GM12878 (cell line): ENCODE data around the gene ROBO1. TPM values are rescaled to one million over a fixed set of nuclear protein-coding genes. Genes with fewer than 3 reads are reported as not detected.

Experiments used
- CHD1 ChIP-seq: IDR thresholded peaks from 2 replicates; pipeline ENCODE4 v1.6.1; 2012; ENCODE audit warnings: low read depth, low read length, improper control_type of control experiment
- MEF2A ChIP-seq: IDR thresholded peaks from 2 replicates; pipeline ENCODE4 v1.6.1; 2011; ENCODE audit warnings: low read depth, mild to moderate bottlenecking, low read length, moderate library complexity; ENCODE audit not compliant: insufficient read depth
- NFXL1 ChIP-seq: fragments of 450-650 bp; IDR thresholded peaks from 2 replicates; pipeline ENCODE4 v1.6.1; 2017; ENCODE audit warnings: antibody characterized with exemption, mild to moderate bottlenecking, borderline replicate concordance
- NRF1 ChIP-seq: conservative IDR thresholded peaks from 2 replicates; pipeline ENCODE4 v1.6.1; 2011; ENCODE audit warnings: mild to moderate bottlenecking, low read depth, low read length, improper control_type of control experiment
- RAD21 ChIP-seq: IDR thresholded peaks from 2 replicates; pipeline ENCODE4 v1.6.1; 2011; ENCODE audit warnings: mild to moderate bottlenecking, low read depth, low read length, moderate library complexity; ENCODE audit not compliant: insufficient read depth
- STAT1 ChIP-seq: fragments of 450-650 bp; conservative IDR thresholded peaks from 2 replicates; pipeline ENCODE4 v1.6.1; 2014; ENCODE audit warnings: antibody characterized with exemption, mild to moderate bottlenecking
- ZNF24 ChIP-seq: fragments of 450-650 bp; IDR thresholded peaks from 2 replicates; pipeline ENCODE4 v1.6.1; 2017; ENCODE audit warnings: antibody characterized with exemption, mild to moderate bottlenecking
- polyA plus RNA-seq, 11 experiments: library from polyadenylated mRNA; depleted of rRNA in 4 of 11; unstranded in 6 of 11; stranded (reverse) in 5 of 11; fragments of >200 nt; fragmentation: Nextera tagmentation in 4 of 11; fragmentation: Illumina TruSeq in 1 of 11; extraction: Ambion mirVana in 4 of 11; extraction: Trizol in 1 of 11; gene quantifications; 1 replicate in 1 of 11; 2 replicates in 10 of 11; pipeline versions ENCODE4 v1.2.1 to v1.2.3, GENCODE V29; 2011 to 2016; ENCODE audit warnings: inconsistent platforms in 2 of 11, missing spikeins in 2 of 11, low read depth in 1 of 11
- total RNA-seq, 4 experiments: library from RNA; depleted of rRNA in 3 of 4; stranded (reverse); fragments of >200 nt in 3 of 4; fragmentation: Illumina TruSeq in 1 of 4; extraction: Trizol in 1 of 4; gene quantifications; 2 replicates each; pipeline versions ENCODE4 v1.2.1 to v1.2.3, GENCODE V29; 2013 to 2021
- TF ChIP-seq, protein P1 (sequence below): fragments of 450-650 bp; IDR thresholded peaks from 2 replicates; pipeline ENCODE4 v1.6.1; 2017; ENCODE audit warnings: mild to moderate bottlenecking, moderate library complexity

Gene ROBO1
- total and polyA plus RNA-seq, 10 of the 15 experiments (the other 5 are each of a cell fraction or from before 2014, with no cell fraction given) = 0.29 to 46.5 (median 1.2) TPM

- TF ChIP-seq, protein P1, sequence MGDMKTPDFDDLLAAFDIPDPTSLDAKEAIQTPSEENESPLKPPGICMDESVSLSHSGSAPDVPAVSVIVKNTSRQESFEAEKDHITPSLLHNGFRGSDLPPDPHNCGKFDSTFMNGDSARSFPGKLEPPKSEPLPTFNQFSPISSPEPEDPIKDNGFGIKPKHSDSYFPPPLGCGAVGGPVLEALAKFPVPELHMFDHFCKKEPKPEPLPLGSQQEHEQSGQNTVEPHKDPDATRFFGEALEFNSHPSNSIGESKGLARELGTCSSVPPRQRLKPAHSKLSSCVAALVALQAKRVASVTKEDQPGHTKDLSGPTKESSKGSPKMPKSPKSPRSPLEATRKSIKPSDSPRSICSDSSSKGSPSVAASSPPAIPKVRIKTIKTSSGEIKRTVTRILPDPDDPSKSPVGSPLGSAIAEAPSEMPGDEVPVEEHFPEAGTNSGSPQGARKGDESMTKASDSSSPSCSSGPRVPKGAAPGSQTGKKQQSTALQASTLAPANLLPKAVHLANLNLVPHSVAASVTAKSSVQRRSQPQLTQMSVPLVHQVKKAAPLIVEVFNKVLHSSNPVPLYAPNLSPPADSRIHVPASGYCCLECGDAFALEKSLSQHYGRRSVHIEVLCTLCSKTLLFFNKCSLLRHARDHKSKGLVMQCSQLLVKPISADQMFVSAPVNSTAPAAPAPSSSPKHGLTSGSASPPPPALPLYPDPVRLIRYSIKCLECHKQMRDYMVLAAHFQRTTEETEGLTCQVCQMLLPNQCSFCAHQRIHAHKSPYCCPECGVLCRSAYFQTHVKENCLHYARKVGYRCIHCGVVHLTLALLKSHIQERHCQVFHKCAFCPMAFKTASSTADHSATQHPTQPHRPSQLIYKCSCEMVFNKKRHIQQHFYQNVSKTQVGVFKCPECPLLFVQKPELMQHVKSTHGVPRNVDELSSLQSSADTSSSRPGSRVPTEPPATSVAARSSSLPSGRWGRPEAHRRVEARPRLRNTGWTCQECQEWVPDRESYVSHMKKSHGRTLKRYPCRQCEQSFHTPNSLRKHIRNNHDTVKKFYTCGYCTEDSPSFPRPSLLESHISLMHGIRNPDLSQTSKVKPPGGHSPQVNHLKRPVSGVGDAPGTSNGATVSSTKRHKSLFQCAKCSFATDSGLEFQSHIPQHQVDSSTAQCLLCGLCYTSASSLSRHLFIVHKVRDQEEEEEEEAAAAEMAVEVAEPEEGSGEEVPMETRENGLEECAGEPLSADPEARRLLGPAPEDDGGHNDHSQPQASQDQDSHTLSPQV = no peak
- TF ChIP-seq ZNF24 (no peak), NFXL1 (no peak), RAD21 (no peak), NRF1 (no peak), MEF2A (no peak), CHD1 (no peak), STAT1 (no peak)
Observed at GRCh38 chr3:78633626-78634025, 1134.2 kb downstream of the ROBO1 start (continued).
